GM12878 (cell line): ENCODE measurements around the gene GTF3A. TPM values are rescaled to one million over a fixed set of nuclear protein-coding genes. Genes with fewer than 3 reads are reported as not detected.

Experiments used
- CTCF ChIP-seq, 3 experiments: IDR thresholded peaks in 2 of 3; conservative IDR thresholded peaks in 1 of 3; 2 replicates each; pipeline ENCODE4 v1.5.1; 2011; ENCODE audit warnings: low read depth in 3 of 3, low read length in 3 of 3, mild to moderate bottlenecking in 3 of 3, control low read depth in 2 of 3, moderate library complexity in 2 of 3, inconsistent platforms in 1 of 3, mixed read lengths in 1 of 3; ENCODE audit not compliant: control insufficient read depth in 2 of 3, insufficient read depth in 1 of 3; ENCODE audit errors: extremely low read depth in 1 of 3
- CUX1 ChIP-seq: IDR thresholded peaks from 2 replicates; pipeline ENCODE4 v1.6.1; 2012; ENCODE audit warnings: improper control_type of control experiment, low read depth, low read length; ENCODE audit not compliant: insufficient replicate concordance
- NR2C1 ChIP-seq: fragments of 450-650 bp; IDR thresholded peaks from 2 replicates; pipeline ENCODE4 v1.6.1; 2017; ENCODE audit warnings: antibody characterized with exemption, mild to moderate bottlenecking, moderate library complexity
- NR2C2 ChIP-seq: IDR thresholded peaks from 2 replicates; pipeline ENCODE4 v1.6.1; 2011; ENCODE audit warnings: borderline replicate concordance, low read depth; ENCODE audit not compliant: control insufficient read depth, insufficient read length
- RAD21 ChIP-seq: IDR thresholded peaks from 2 replicates; pipeline ENCODE4 v1.6.1; 2011; ENCODE audit warnings: mild to moderate bottlenecking, low read depth, low read length, moderate library complexity; ENCODE audit not compliant: insufficient read depth
- SMARCA5 ChIP-seq: fragments of 450-650 bp; IDR thresholded peaks from 2 replicates; pipeline ENCODE4 v1.6.1; 2017; ENCODE audit warnings: mild to moderate bottlenecking
- SUZ12 ChIP-seq: fragments of 200-600 bp; sonication (generic); IDR thresholded peaks from one replicate; pipeline ENCODE4 v1.6.1; 2018; ENCODE audit warnings: antibody characterized with exemption, mild to moderate bottlenecking; ENCODE audit not compliant: unreplicated experiment
- TCF12 ChIP-seq: IDR thresholded peaks from 2 replicates; pipeline ENCODE4 v1.6.1; 2011; ENCODE audit warnings: low read depth, mild to moderate bottlenecking, low read length
- ZBTB40 ChIP-seq: fragments of 450-650 bp; IDR thresholded peaks from 2 replicates; pipeline ENCODE4 v1.6.1; 2016; ENCODE audit warnings: mild to moderate bottlenecking, moderate library complexity, borderline replicate concordance
- polyA plus RNA-seq, 11 experiments: library from polyadenylated mRNA; depleted of rRNA in 4 of 11; unstranded in 6 of 11; stranded (reverse) in 5 of 11; fragments of >200 nt; fragmentation: Nextera tagmentation in 4 of 11; fragmentation: Illumina TruSeq in 1 of 11; extraction: Ambion mirVana in 4 of 11; extraction: Trizol in 1 of 11; gene quantifications; 1 replicate in 1 of 11; 2 replicates in 10 of 11; pipeline versions ENCODE4 v1.2.1 to v1.2.3, GENCODE V29; 2011 to 2016; ENCODE audit warnings: inconsistent platforms in 2 of 11, missing spikeins in 2 of 11, low read depth in 1 of 11
- total RNA-seq, 4 experiments: library from RNA; depleted of rRNA in 3 of 4; stranded (reverse); fragments of >200 nt in 3 of 4; fragmentation: Illumina TruSeq in 1 of 4; extraction: Trizol in 1 of 4; gene quantifications; 2 replicates each; pipeline versions ENCODE4 v1.2.1 to v1.2.3, GENCODE V29; 2013 to 2021
- TF ChIP-seq, protein P1 (sequence below): fragments of 450-650 bp; IDR thresholded peaks from 2 replicates; pipeline ENCODE4 v1.6.1; 2014; ENCODE audit warnings: mild to moderate bottlenecking
- TF ChIP-seq, protein P2 (sequence below): fragments of 450-650 bp; formaldehyde crosslinking; IDR thresholded peaks from 2 replicates; pipeline ENCODE4 v1.4.0; 2022; ENCODE audit warnings: mild to moderate bottlenecking, moderate library complexity

GTF3A gene
- total and polyA plus RNA-seq, 10 of the 15 experiments (the other 5 are each of a cell fraction or from before 2014, with no cell fraction given): 74.2 to 524 (median 216) TPM

GRCh38 chr13:27379694-27380641 is 44.5 kb upstream of the GTF3A start (continued):
- TF ChIP-seq, protein P1, sequence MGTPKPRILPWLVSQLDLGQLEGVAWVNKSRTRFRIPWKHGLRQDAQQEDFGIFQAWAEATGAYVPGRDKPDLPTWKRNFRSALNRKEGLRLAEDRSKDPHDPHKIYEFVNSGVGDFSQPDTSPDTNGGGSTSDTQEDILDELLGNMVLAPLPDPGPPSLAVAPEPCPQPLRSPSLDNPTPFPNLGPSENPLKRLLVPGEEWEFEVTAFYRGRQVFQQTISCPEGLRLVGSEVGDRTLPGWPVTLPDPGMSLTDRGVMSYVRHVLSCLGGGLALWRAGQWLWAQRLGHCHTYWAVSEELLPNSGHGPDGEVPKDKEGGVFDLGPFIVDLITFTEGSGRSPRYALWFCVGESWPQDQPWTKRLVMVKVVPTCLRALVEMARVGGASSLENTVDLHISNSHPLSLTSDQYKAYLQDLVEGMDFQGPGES: no peak
- TF ChIP-seq NR2C2 (no peak), RAD21 (peak; percentile 61), ZBTB40 (no peak), NR2C1 (no peak), SUZ12 (no peak), CTCF (IDR thresholded peaks at IDR 0.05 in 2 of 3, conservative IDR thresholded peaks at IDR 0.05 in 1 of 3; ENCODE audit: control insufficient read depth in 2 of 3, extremely low read depth in 1 of 3, insufficient read depth in 1 of 3, low read depth in 3 of 3, low read length in 3 of 3) (peak; percentile 55 to 63 (median 58)), CUX1 (no peak), TCF12 (no peak), SMARCA5 (no peak)
- TF ChIP-seq, protein P2, sequence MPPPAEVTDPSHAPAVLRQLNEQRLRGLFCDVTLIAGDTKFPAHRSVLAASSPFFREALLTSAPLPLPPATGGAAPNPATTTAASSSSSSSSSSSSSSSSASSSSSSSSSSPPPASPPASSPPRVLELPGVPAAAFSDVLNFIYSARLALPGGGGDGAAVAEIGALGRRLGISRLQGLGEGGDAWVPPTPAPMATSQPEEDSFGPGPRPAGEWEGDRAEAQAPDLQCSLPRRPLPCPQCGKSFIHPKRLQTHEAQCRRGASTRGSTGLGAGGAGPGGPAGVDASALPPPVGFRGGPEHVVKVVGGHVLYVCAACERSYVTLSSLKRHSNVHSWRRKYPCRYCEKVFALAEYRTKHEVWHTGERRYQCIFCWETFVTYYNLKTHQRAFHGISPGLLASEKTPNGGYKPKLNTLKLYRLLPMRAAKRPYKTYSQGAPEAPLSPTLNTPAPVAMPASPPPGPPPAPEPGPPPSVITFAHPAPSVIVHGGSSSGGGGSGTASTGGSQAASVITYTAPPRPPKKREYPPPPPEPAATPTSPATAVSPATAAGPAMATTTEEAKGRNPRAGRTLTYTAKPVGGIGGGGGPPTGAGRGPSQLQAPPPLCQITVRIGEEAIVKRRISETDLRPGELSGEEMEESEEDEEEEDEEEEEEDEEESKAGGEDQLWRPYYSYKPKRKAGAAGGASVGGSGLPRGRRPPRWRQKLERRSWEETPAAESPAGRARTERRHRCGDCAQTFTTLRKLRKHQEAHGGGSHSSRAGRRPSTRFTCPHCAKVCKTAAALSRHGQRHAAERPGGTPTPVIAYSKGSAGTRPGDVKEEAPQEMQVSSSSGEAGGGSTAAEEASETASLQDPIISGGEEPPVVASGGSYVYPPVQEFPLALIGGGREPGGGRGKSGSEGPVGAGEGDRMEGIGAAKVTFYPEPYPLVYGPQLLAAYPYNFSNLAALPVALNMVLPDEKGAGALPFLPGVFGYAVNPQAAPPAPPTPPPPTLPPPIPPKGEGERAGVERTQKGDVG (CRISPR knock-in tag): no peak
